ACHN (cell line): ENCODE measurements around the gene SCUBE1.

ENCODE experiments used
- DNase-seq: peaks from one replicate; pipeline ENCODE4 v3.0.0-alpha.2; 2015
- in situ Hi-C: cut with HindIII; loops from 2 replicates; pipeline ENCODE4 v1.10.0; 2017; ENCODE audit warnings: low sequenced_read_pairs, low pct_ligation_motif_present, low pct_unique_long_range_greater_than_20kb

The SCUBE1 gene

DNA sequence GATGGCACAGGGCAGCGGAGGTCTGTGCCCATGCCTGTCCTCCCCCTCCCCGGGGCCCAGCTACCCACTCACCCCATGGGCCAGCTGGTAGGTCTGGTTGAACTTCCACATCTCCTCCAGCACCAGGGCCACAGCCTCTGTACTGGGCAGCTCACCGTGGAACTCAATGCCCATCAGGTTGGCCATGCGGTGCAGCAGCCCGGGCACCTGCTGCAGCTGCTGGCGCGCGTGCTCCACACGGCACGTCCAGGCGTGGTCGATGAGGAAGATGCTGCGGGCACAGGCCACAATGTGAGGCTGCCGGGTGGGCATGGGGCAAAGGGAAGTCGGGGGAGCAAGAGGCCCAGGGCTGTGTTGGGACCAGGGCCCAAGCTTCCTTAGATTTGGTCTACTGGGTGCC is 162.5 kb downstream of the SCUBE1 start:
- DNase-seq, result no peak
- in situ Hi-C loops, result no loop called here

GRCh38 chr22:43179911-43180195 is 163.3 kb downstream of the SCUBE1 start:
- no peak for DNase-seq
- in situ Hi-C loops, result no loop called here

- in situ Hi-C loops, result no loop called here
- DNase-seq, result no peak
Observed at GRCh38 chr22:43179146-43179910, 163.8 kb downstream of the SCUBE1 start.

GRCh38 chr22:43177479-43177878 is 165.7 kb downstream of the SCUBE1 start:
- no peak for DNase-seq
- in situ Hi-C loops, result no loop called here

GRCh38 chr22:43176090-43176489 is 167.1 kb downstream of the SCUBE1 start:
- DNase-seq, result no peak
- in situ Hi-C loops, result no loop called here

DNA sequence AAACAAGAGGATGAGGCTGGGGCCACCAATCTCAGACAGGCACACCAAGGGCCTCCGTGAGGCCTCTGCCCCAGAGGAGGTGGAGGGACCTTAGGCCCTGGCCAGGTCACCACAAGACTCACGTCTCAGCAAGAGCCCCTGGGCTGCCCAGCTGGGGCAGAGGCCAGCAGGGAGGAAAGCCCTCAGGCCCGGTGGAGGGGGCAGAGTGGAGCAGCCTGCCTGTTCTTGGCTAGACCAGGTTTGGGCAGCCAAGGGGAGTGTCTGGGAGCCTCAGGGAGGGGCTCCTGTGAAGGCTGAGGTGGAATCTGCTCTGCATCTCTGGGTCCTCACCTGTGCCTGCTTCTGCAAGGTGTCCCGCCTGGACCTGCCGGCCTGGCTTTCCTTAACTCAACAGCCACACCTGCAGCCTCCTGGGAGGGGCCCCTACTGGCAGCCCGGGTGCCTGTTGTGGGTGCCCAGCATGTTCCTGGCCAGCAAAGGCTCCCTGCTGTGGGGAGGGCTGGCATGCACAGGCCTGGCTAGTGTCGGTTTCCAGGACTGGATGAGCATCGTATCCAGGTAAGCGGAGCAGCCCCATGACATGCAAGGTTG is 168.1 kb downstream of the SCUBE1 start:
- in situ Hi-C loops, result no loop called here
- no peak for DNase-seq

DNA sequence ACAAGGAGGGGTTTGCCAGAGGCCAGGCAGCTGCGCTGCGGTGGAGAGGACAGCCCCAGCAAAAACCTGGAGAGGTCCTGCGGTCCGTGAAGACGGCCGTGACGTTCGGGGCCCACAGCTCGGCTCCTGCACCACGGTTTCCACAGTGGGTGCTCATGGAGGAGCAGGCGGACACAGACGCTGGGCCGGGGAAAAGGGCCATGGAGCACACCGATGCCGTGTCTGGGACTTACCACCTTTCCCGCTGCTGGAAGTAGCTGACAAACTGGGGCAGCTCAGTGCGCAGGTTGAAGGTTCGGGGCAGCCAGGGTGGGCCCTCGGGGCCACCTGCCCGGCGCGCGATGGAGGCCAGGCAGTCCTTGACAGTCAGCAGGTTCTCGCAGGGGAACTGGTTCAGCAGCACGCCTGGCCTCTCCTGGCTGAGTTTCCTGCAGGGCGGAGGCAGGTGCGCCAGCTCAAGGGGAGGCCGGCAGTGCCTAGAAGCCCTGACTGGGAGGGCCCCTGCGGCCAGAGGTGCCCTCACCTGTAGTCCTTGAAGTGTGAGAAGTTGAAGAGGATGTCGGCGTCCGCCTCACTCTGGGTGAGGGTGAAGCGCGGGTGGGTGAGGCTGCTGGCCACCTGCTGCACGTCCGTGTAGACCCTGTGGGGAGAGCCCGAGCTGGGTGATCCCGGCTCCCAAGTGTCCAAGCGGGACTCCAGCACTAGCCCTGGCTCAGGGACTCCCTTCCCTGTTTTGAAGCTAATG is 169.0 kb downstream of the SCUBE1 start:
- no peak for DNase-seq
- in situ Hi-C loops, result no loop called here

DNA sequence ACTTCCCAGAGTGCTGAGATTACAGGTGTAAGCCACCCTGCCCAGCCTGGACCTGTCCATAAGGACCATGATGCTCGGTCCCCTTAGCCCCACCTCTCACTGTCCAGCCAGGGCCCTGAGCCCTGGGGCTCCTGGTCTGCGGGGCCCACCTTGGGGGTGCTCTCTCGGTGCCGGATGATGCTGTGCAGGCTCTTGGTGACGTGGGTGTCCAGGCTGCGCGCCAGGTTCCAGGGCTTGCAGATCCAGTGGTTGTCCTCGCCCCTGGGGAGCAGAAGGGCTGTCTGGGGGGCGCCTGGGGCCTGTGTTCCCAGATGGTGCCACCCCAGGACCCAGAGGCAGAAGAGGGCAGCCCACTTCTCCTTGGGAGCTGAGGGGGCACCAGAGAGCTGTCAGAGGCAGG is 169.6 kb downstream of the SCUBE1 start:
- in situ Hi-C loops, result no loop called here
- DNase-seq, result no peak

DNA sequence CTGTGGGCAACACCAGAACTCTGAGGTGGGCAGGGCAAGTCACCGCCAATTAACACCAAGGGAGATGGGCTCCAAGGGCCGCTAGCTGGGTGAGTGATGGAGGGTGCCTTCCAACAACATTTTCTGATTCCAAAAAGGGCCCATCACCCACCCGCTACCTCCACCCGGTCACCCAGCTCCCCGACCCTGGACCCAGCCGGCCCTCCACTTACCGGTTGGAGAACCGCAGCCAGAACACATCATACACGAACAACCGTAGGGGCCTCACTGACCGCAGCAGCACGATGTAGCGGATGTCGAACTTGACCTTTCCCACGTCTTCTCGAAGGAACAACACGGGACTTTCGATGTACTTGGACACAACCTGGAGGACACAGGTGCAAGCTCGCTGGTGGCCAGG is 171.0 kb downstream of the SCUBE1 start:
- DNase-seq, result no peak
- in situ Hi-C loops, result no loop called here

- in situ Hi-C loops, result no loop called here
- no peak for DNase-seq
Observed at GRCh38 chr22:43171607-43172006, 171.6 kb downstream of the SCUBE1 start.

GRCh38 chr22:43171019-43171491 is 172.1 kb downstream of the SCUBE1 start:
- DNase-seq, result no peak
- in situ Hi-C loops, result no loop called here

- no peak for DNase-seq
- in situ Hi-C loops, result no loop called here
Observed at GRCh38 chr22:43170131-43170480, 173.1 kb downstream of the SCUBE1 start.

- DNase-seq, result no peak
- in situ Hi-C loops, result no loop called here
Observed at GRCh38 chr22:43169310-43170130, 173.7 kb downstream of the SCUBE1 start.

DNA sequence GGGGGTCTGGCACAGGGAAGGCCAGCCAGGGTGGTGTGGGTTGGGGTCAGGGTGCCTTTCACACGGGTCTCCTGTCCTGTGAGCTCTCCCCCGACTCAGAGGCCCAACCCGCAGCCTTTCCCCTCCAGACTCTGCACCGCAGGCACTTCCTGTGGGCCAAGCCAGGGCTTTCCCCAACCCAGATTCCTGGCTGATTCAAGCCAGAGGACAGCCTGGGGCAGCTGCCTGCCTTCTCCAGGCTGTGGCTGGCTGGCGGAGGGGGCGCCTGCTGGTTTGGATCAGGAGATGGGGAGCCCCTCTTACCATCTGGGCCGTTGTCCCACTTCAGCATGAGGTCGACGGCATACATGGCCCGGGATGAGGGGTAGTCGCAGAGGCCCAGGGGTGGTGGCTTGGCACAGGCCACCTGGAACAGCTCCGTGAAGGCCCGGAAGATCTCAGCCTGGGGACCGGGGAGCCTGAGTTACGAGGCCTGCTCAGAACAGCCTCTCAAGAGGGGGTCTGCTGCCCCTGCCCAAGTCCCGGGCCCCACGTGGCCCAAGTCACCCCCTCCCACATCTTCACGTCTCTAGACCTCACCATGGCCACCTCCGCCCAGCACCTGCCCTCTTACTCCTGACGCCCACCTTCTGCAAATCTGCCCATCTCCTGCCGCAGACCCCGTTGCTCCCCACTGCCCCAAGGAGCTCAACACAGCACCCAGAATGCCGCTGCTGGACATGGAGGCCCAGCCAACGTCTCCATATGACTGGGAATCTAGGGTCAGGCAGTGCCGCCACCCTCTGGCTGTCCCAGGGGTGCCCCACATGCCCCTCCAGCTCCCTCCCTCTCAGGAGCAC is 174.5 kb downstream of the SCUBE1 start:
- in situ Hi-C loops, result no loop called here
- no peak for DNase-seq

GRCh38 chr22:43167001-43167589 is 176.1 kb downstream of the SCUBE1 start:
- no peak for DNase-seq
- in situ Hi-C loops, result no loop called here

GRCh38 chr22:43166132-43166930 is 176.8 kb downstream of the SCUBE1 start:
- DNase-seq, result no peak
- in situ Hi-C loops, result no loop called here

GRCh38 chr22:43164636-43165035 is 178.5 kb downstream of the SCUBE1 start:
- DNase-seq, result no peak
- in situ Hi-C loops, result no loop called here
